Thyroid gland (tissue), 4 donors: Measurements from ENCODE around the gene ZNF320. TPM values are rescaled to one million over a fixed set of nuclear protein-coding genes. Genes with fewer than 3 reads are reported as not detected.
"Not testable (repeated sequence)": the region's sequence is repeated elsewhere in the genome, so short reads cannot be mapped to it uniquely, and the experiment has no call there.

Experiments
- DNase-seq, 2 donors: peaks; one replicate each; pipeline ENCODE4 v3.0.0-alpha.2; 2019
- H3K27ac ChIP-seq, 3 donors: fragments of 200-600 bp; sonication (generic); 1 replicate in 2 of 3; 2 replicates in 1 of 3; pipeline ENCODE4 v1.5.1; 2016 to 2019; ENCODE audit warnings: mild to moderate bottlenecking in 1 of 3, moderate library complexity in 1 of 3
- H3K27me3 ChIP-seq: fragments of 200-600 bp; sonication (generic); one replicate; pipeline ENCODE4 v1.5.1; 2019
- H3K36me3 ChIP-seq, 2 donors: fragments of 200-600 bp; sonication (generic); one replicate each; pipeline ENCODE4 v1.5.1; 2016 to 2019
- H3K4me1 ChIP-seq, 2 donors: fragments of 200-600 bp; sonication (generic); one replicate each; pipeline ENCODE4 v1.5.1; 2017 to 2019
- H3K4me3 ChIP-seq, 3 donors: fragments of 200-600 bp; sonication (generic); replicated peaks in 1 of 3; 1 replicate in 2 of 3; 2 replicates in 1 of 3; pipeline ENCODE4 v1.5.1; 2016; ENCODE audit warnings: mild to moderate bottlenecking in 1 of 3
- H3K9me3 ChIP-seq: fragments of 200-600 bp; sonication (generic); one replicate; pipeline ENCODE4 v1.5.1; 2017
- POLR2A ChIP-seq, 2 donors: fragments of 450-650 bp; IDR thresholded peaks; one replicate each; pipeline ENCODE4 v1.6.1; 2017; ENCODE audit warnings: antibody characterized with exemption in 2 of 2, mild to moderate bottlenecking in 2 of 2, moderate library complexity in 1 of 2
- WGBS, 2 donors: methylation state at CpG; one replicate each; pipeline ENCODE4 v1.1.5; 2017; 5-methylcytosine and 5-hydroxymethylcytosine counted together
- intact Hi-C: fragments of 100-400 bp; cut with DNase I; formaldehyde crosslinking; loops from one replicate; pipeline ENCODE4 v1.15.1; 2023
- total RNA-seq, 4 donors: library from RNA; depleted of rRNA; stranded (reverse); fragments of >200 nt; gene quantifications; one replicate each; pipeline ENCODE4 v1.2.3, GENCODE V29; 2016
- TF ChIP-seq, protein P1 (sequence below), 6 experiments: fragments of 200-600 bp in 3 of 6; fragments of 450-650 bp in 3 of 6; sonication (generic) in 3 of 6; IDR thresholded peaks; one replicate each; pipeline ENCODE4 v1.5.1; 2016 to 2019; ENCODE audit warnings: antibody characterized with exemption in 6 of 6, mild to moderate bottlenecking in 2 of 6, inconsistent platforms in 1 of 6, moderate library complexity in 1 of 6

Gene ZNF320
- total RNA-seq, 4 donors from 2014 or later = 24.6 to 33.5 (median 27.5) TPM

DNA sequence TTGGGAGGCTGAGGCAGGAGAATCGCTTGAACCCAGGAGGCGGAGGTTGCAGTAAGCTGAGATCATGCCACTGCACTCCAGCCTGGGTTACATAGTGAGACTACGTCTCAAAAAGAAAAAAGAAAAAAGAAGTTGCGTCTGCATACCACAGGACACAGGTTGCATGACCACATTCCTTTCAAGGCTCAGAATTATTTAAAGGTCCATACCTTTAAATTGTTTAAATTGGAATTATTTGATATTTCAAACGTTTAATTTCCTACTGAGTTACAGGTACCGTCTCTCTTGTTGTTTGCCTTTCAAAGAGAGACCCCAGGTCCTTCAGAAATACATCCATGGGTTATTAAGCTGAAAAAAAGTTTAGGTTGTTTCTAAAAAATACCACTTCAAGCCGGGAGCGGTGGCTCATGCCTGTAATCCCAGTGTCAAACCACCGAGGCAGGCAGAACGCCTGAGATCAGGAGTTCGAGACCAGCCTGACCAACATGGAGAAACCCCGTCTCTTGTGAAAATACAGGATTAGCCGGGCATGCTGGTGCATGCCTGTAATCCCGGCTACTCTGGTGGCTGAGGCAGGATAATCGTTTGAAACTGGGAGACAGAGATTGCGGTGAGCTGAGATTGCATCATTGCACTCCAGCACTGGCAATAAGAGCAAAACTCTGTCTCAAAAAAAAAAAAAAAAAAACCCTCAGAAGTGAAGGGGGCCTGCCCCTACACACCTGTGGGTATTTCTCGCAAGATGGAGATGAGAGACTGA is 46.6 kb upstream of the ZNF320 start:
- Histone ChIP-seq H3K27me3 (no peaks in the 10 kb centered on the region), H3K27ac (no peak overlapping the region), H3K4me3 (no peak overlapping the region), H3K4me1 (peaks cover 10 to 11% of the 10 kb centered on the region in 2 donors), H3K9me3 (peaks cover 4% of the 10 kb centered on the region), H3K36me3 (no peaks in the 10 kb centered on the region)
- intact Hi-C loops = no loop called here
- no peak for TF ChIP-seq POLR2A (IDR thresholded peaks at IDR 0.05)
- TF ChIP-seq, protein P1, sequence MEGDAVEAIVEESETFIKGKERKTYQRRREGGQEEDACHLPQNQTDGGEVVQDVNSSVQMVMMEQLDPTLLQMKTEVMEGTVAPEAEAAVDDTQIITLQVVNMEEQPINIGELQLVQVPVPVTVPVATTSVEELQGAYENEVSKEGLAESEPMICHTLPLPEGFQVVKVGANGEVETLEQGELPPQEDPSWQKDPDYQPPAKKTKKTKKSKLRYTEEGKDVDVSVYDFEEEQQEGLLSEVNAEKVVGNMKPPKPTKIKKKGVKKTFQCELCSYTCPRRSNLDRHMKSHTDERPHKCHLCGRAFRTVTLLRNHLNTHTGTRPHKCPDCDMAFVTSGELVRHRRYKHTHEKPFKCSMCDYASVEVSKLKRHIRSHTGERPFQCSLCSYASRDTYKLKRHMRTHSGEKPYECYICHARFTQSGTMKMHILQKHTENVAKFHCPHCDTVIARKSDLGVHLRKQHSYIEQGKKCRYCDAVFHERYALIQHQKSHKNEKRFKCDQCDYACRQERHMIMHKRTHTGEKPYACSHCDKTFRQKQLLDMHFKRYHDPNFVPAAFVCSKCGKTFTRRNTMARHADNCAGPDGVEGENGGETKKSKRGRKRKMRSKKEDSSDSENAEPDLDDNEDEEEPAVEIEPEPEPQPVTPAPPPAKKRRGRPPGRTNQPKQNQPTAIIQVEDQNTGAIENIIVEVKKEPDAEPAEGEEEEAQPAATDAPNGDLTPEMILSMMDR (IDR thresholded peaks at IDR 0.05) = no peak
- 49 to 58% methylated on average over 17 of the region's 17 CpGs for WGBS, 2 donors
- no peak for DNase-seq

DNA sequence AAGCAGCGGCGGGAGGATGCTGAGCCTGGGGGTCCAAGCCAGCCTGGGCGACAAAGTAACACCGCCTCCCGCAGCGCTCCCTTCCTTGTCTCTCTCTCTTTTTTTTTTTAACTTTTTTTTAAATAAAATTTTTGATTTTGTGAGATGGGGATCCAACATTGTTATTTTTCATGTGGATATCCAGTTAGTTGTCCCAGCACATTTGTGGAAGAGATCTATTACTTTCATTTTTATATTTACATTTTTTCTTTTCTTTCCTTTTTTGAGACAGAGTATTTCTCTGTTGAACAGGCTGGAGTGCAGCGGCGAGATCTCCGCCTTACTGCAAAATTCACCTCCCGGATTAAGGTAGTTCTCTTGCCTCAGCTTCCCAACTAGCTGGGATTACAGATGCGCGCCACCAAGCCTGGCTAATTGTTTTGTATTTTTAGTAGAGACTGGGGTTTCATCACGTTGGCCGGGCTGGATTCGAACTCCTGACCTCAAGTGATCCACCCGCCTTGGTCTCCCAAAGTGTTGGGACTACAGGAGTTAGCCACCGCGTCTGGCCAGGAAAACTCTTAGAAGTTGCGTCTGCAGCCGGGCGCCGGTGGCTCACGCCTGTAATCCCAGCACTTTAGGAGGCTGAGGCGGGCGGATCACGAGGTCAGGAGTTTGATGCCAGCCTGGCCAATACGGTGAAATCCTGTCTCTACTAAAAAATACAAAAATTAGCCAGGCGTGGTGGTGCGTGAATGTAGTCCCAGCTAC is 45.9 kb upstream of the ZNF320 start:
- peak overlapping the region; percentile 39 to 72 (median 50) for H3K27ac ChIP-seq
- DNase-seq = no peak
- TF ChIP-seq, protein P1 (IDR thresholded peaks at IDR 0.05) = no peak
- no peak for TF ChIP-seq POLR2A (IDR thresholded peaks at IDR 0.05)
- WGBS, 2 donors = 62% methylated on average over 29 of the region's 29 CpGs
- intact Hi-C loops = no loop called here
- H3K4me1 ChIP-seq = peaks cover 10 to 11% of the 10 kb centered on the region in 2 donors
- H3K36me3 ChIP-seq = no peaks in the 10 kb centered on the region
- no peaks in the 10 kb centered on the region for H3K27me3 ChIP-seq
- H3K9me3 ChIP-seq = no peaks in the 10 kb centered on the region
- H3K4me3 ChIP-seq = peak overlapping the region in 2 of 3 donors; percentile 62 to 68

DNA sequence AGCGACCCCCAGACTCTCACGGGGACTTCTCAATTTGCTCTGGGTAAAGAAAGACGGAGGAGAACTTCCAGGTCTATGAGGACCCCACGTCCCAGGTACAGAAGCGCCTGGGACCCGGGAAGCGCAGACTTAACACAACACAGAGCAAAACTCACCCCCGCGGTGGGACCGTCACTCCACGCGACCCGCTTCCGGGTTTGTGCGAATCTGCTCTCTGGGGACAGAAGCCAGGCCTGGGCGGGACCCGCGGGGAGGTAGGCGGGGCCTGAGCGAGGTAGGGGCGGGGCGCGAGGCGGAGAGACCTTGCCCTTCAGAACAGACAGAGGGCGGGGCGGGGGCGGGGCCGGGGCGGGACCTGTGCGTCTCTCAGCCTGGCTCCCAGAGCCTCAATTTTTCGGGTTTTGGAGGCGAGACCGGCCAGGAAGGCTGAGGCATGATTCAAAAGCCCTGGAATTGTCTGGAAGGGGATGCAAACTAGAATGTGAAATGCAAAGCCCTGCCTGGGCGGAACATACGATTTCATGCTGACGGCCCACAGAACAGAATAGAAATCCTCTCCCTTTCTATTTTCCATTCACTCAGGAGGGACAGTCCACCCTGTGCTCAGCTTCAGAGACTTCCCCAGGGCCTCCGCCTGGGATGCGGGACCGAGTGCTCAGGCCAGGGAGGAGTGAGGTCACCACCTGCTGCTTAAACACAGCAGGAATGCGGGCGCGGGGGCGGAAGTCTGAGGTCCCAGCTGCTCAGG is 45.1 kb upstream of the ZNF320 start:
- H3K4me1 ChIP-seq = peaks cover 10 to 11% of the 10 kb centered on the region in 2 donors
- no peaks in the 10 kb centered on the region for H3K9me3 ChIP-seq
- TF ChIP-seq, protein P1 (IDR thresholded peaks at IDR 0.05) = no peak
- peak in 1 of 2 donors; percentile 73 for TF ChIP-seq POLR2A (IDR thresholded peaks at IDR 0.05)
- H3K27ac ChIP-seq = peak overlapping the region; percentile 39 to 72 (median 51)
- H3K36me3 ChIP-seq = no peaks in the 10 kb centered on the region
- intact Hi-C loops = no loop called here
- WGBS, 2 donors = 0 to 1% methylated on average over 17 to 31 of the region's 43 CpGs
- H3K4me3 ChIP-seq = peak overlapping the region in 2 of 3 donors; percentile 62 to 87
- DNase-seq = peak; percentile 90 to 93
- H3K27me3 ChIP-seq = no peaks in the 10 kb centered on the region

DNA sequence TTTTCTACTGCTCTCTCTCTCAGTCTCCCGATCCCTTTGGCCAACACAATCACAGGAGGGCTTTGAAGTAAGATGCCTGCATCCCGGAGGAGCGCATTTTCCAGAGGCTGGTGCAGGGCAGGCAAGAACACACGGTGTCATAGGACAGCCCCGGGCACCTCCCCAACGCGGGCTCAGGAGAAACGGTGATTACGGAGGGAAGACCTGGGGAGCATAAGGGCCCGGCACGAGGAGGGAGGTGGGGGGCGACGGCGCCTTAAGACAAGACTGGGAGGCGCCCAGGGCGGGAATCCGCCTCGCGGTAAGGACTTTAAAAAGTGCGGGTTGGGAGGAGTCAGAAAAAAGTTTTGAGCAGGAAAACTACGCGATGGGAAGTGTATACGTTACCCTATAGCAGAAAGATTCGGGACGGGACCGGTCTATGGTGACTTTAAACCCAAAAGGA is 44.5 kb upstream of the ZNF320 start:
- Histone ChIP-seq H3K36me3 (no peaks in the 10 kb centered on the region), H3K4me3 (peak overlapping the region in 2 of 3 donors; percentile 62 to 87), H3K9me3 (no peaks in the 10 kb centered on the region), H3K27me3 (no peaks in the 10 kb centered on the region), H3K4me1 (peaks cover 10 to 11% of the 10 kb centered on the region in 2 donors), H3K27ac (peak overlapping the region; percentile 39 to 72 (median 51))
- DNase-seq = peak; percentile 32 to 43
- WGBS, 2 donors = 0% methylated on average over 26 of the region's 26 CpGs
- intact Hi-C loops = no loop called here
- TF ChIP-seq, protein P1 (IDR thresholded peaks at IDR 0.05) = no peak
- TF ChIP-seq POLR2A (IDR thresholded peaks at IDR 0.05) = no peak

DNA sequence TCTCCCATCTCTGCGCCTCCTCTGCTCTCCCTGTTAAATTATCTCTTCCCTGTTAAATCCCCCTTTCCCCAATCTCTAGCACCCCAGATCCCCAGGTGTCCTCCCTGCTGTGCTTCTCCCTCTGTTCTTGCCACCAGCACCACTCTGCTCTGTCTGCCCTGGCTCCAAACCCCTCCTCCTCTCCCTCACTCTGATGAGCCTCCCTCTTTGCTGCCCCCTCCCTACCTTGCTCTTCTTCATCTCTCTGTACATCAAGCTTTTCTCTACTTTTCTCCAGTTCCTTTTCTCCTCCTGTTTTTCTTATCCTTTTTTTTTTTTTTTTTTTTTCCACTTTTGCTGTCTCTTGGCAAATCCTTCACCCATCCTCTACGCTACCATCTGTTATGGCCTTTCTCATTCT is 44.1 kb upstream of the ZNF320 start:
- intact Hi-C loops = not testable (repeated sequence)

DNA sequence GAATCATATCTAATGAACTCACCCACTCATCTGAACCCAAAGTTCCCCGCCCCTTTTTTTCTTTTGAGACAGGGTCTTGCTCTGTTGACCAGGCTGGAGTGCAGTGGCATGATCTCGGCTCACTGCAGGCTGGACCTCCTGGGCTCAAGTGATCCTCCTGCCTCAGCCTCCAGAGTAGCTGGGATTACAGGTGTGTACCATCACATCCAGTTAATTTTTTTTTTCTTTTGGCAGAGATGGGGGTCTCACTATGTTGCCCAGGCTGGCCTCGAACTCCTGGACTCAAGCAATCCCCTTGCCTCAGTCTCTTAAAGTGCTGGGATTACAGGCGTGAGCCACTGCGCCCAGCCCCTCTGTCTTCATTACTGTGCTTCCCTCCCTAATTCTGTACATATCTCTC is 43.5 kb upstream of the ZNF320 start:
- H3K27me3 ChIP-seq, intact Hi-C loops, H3K4me3 ChIP-seq, H3K27ac ChIP-seq, H3K9me3 ChIP-seq, H3K36me3 ChIP-seq, DNase-seq, H3K4me1 ChIP-seq: not testable (repeated sequence)
- WGBS, 2 donors = 90 to 91% methylated on average over 5 of the region's 5 CpGs

More for the DNA sequence above, 44.1 kb upstream of the ZNF320 start:
- Histone ChIP-seq H3K4me3 (peak overlapping the region in 2 of 3 donors; percentile 62 to 87), H3K4me1 (peaks cover 10 to 11% of the 10 kb centered on the region in 2 donors)
- H3K27ac ChIP-seq, DNase-seq, H3K9me3 ChIP-seq, H3K27me3 ChIP-seq, H3K36me3 ChIP-seq: not testable (repeated sequence)
- WGBS, 2 donors = 48 to 55% methylated on average over 2 of the region's 2 CpGs
